Stimulated activated naive CD8-positive, alpha-beta T cell treated with anti-CD3 and anti-CD28 coated beads, Interleukin-15, Interleukin-2, amounts not matched to agents 100 ng/mL and 50 ng/mL, for 24 hours (primary cell): ENCODE measurements around the gene PDSS2.
"Not testable (repeated sequence)": the region's sequence is repeated elsewhere in the genome, so short reads cannot be mapped to it uniquely, and the experiment has no call there.

Experiments used
- H3K27ac Mint-ChIP-seq: one replicate; pipeline ENCODE4 v1.8.0; 2021; ENCODE audit warnings: mild to moderate bottlenecking, mixed read lengths
- H3K27me3 Mint-ChIP-seq: one replicate; pipeline ENCODE4 v1.8.0; 2021; ENCODE audit warnings: mixed read lengths
- H3K36me3 Mint-ChIP-seq: one replicate; pipeline ENCODE4 v1.8.0; 2021; ENCODE audit warnings: low read depth, mixed read lengths
- H3K4me1 Mint-ChIP-seq: one replicate; pipeline ENCODE4 v1.8.0; 2021; ENCODE audit warnings: low read depth, mixed read lengths
- H3K4me3 Mint-ChIP-seq: one replicate; pipeline ENCODE4 v1.8.0; 2021; ENCODE audit warnings: mild to moderate bottlenecking, mixed read lengths
- H3K9me3 Mint-ChIP-seq: one replicate; pipeline ENCODE4 v1.8.0; 2021; ENCODE audit warnings: mixed read lengths

PDSS2 gene

GRCh38 chr6:107488875-107489635, 29.7 kb upstream of the PDSS2 start:
- H3K9me3 Mint-ChIP-seq, result no peaks in the 10 kb centered on the region
- peak overlapping the region; percentile 64 for H3K27ac Mint-ChIP-seq
- H3K36me3 Mint-ChIP-seq, result no peaks in the 10 kb centered on the region
- peak overlapping the region; percentile 89 for H3K4me3 Mint-ChIP-seq
- peaks cover 46% of the 10 kb centered on the region for H3K27me3 Mint-ChIP-seq
- H3K4me1 Mint-ChIP-seq, result peaks cover 26% of the 10 kb centered on the region

- Mint-ChIP-seq H3K9me3 (no peaks in the 10 kb centered on the region), H3K4me1 (peaks cover 26% of the 10 kb centered on the region), H3K27ac (peak overlapping the region; percentile 64), H3K27me3 (peaks cover 48% of the 10 kb centered on the region), H3K36me3 (no peaks in the 10 kb centered on the region), H3K4me3 (peak overlapping the region; percentile 89)
These were observed 29.0 kb upstream of the PDSS2 start for GRCh38 chr6:107488174-107488874.

- peaks cover 65% of the 10 kb centered on the region for H3K27me3 Mint-ChIP-seq
- H3K4me3 Mint-ChIP-seq, result no peak overlapping the region
- H3K9me3 Mint-ChIP-seq, result no peaks in the 10 kb centered on the region
- H3K4me1 Mint-ChIP-seq, result peaks cover 13% of the 10 kb centered on the region
- H3K36me3 Mint-ChIP-seq, result no peaks in the 10 kb centered on the region
- H3K27ac Mint-ChIP-seq, result no peak overlapping the region
These were observed 25.8 kb upstream of the PDSS2 start for GRCh38 chr6:107485157-107485556.

GRCh38 chr6:107479089-107479690, 19.8 kb upstream of the PDSS2 start:
- Mint-ChIP-seq H3K27ac (no peak overlapping the region), H3K36me3 (no peaks in the 10 kb centered on the region), H3K27me3 (peaks cover 45% of the 10 kb centered on the region), H3K4me1 (no peaks in the 10 kb centered on the region), H3K4me3 (no peak overlapping the region), H3K9me3 (no peaks in the 10 kb centered on the region)

- not testable (repeated sequence) for H3K4me1 Mint-ChIP-seq, H3K36me3 Mint-ChIP-seq, H3K27ac Mint-ChIP-seq, H3K9me3 Mint-ChIP-seq, H3K4me3 Mint-ChIP-seq
- peaks cover 33% of the 10 kb centered on the region for H3K27me3 Mint-ChIP-seq
These were observed 16.5 kb upstream of the PDSS2 start for GRCh38 chr6:107475826-107476225.

GRCh38 chr6:107475360-107475759, 16.0 kb upstream of the PDSS2 start:
- H3K4me1 Mint-ChIP-seq, H3K36me3 Mint-ChIP-seq, H3K9me3 Mint-ChIP-seq, H3K4me3 Mint-ChIP-seq, H3K27ac Mint-ChIP-seq: not testable (repeated sequence)
- peaks cover 29% of the 10 kb centered on the region for H3K27me3 Mint-ChIP-seq

- no peaks in the 10 kb centered on the region for H3K36me3 Mint-ChIP-seq
- no peak overlapping the region for H3K4me3 Mint-ChIP-seq
- H3K9me3 Mint-ChIP-seq, result no peaks in the 10 kb centered on the region
- no peak overlapping the region for H3K27ac Mint-ChIP-seq
- H3K27me3 Mint-ChIP-seq, result peaks cover 29% of the 10 kb centered on the region
- no peaks in the 10 kb centered on the region for H3K4me1 Mint-ChIP-seq
These were observed 14.3 kb upstream of the PDSS2 start for GRCh38 chr6:107473660-107474059.

- H3K9me3 Mint-ChIP-seq, result no peaks in the 10 kb centered on the region
- no peaks in the 10 kb centered on the region for H3K4me1 Mint-ChIP-seq
- H3K4me3 Mint-ChIP-seq, result no peak overlapping the region
- no peak overlapping the region for H3K27ac Mint-ChIP-seq
- H3K36me3 Mint-ChIP-seq, result no peaks in the 10 kb centered on the region
- H3K27me3 Mint-ChIP-seq, result peaks cover 37% of the 10 kb centered on the region
These were observed 11.0 kb upstream of the PDSS2 start for GRCh38 chr6:107470364-107470763.

- Mint-ChIP-seq H3K4me1 (no peaks in the 10 kb centered on the region), H3K4me3 (no peak overlapping the region), H3K27me3 (peaks cover 19% of the 10 kb centered on the region), H3K9me3 (no peaks in the 10 kb centered on the region), H3K27ac (no peak overlapping the region), H3K36me3 (no peaks in the 10 kb centered on the region)
These were observed 6.7 kb upstream of the PDSS2 start for GRCh38 chr6:107466062-107466461.

GRCh38 chr6:107460083-107460631, 793 bp upstream of the PDSS2 start:
- H3K4me3 Mint-ChIP-seq, result peak overlapping the region; percentile 97
- no peaks in the 10 kb centered on the region for H3K36me3 Mint-ChIP-seq
- H3K27me3 Mint-ChIP-seq, result no peaks in the 10 kb centered on the region
- H3K27ac Mint-ChIP-seq, result peak overlapping the region; percentile 91
- peaks cover 29% of the 10 kb centered on the region for H3K4me1 Mint-ChIP-seq
- H3K9me3 Mint-ChIP-seq, result no peaks in the 10 kb centered on the region

- peak overlapping the region; percentile 97 for H3K4me3 Mint-ChIP-seq
- peaks cover 29% of the 10 kb centered on the region for H3K4me1 Mint-ChIP-seq
- no peaks in the 10 kb centered on the region for H3K36me3 Mint-ChIP-seq
- H3K27ac Mint-ChIP-seq, result peak overlapping the region; percentile 91
- H3K27me3 Mint-ChIP-seq, result no peaks in the 10 kb centered on the region
- no peaks in the 10 kb centered on the region for H3K9me3 Mint-ChIP-seq
These were observed 587 bp downstream of the PDSS2 start for GRCh38 chr6:107458672-107459282.

GRCh38 chr6:107448776-107449175, 10.6 kb downstream of the PDSS2 start:
- peaks cover 68% of the 10 kb centered on the region for H3K36me3 Mint-ChIP-seq

GRCh38 chr6:107447663-107448216, 11.6 kb downstream of the PDSS2 start:
- H3K9me3 Mint-ChIP-seq, result peaks cover 22% of the 10 kb centered on the region
- H3K27me3 Mint-ChIP-seq, result no peaks in the 10 kb centered on the region
- H3K4me3 Mint-ChIP-seq, result no peak overlapping the region
- peaks cover 59% of the 10 kb centered on the region for H3K36me3 Mint-ChIP-seq
- no peak overlapping the region for H3K27ac Mint-ChIP-seq
- H3K4me1 Mint-ChIP-seq, result peaks cover 5% of the 10 kb centered on the region

More at GRCh38 chr6:107448776-107449175, 10.6 kb downstream of the PDSS2 start:
- H3K4me3 Mint-ChIP-seq, result no peak overlapping the region
- H3K27ac Mint-ChIP-seq, result no peak overlapping the region
- no peaks in the 10 kb centered on the region for H3K27me3 Mint-ChIP-seq
- H3K4me1 Mint-ChIP-seq, result no peaks in the 10 kb centered on the region
- peaks cover 22% of the 10 kb centered on the region for H3K9me3 Mint-ChIP-seq

GRCh38 chr6:107444277-107444676, 15.1 kb downstream of the PDSS2 start:
- H3K27ac Mint-ChIP-seq, result no peak overlapping the region
- H3K4me1 Mint-ChIP-seq, result peaks cover 13% of the 10 kb centered on the region
- peaks cover 18% of the 10 kb centered on the region for H3K9me3 Mint-ChIP-seq
- no peaks in the 10 kb centered on the region for H3K27me3 Mint-ChIP-seq
- H3K4me3 Mint-ChIP-seq, result no peak overlapping the region
- peaks cover 39% of the 10 kb centered on the region for H3K36me3 Mint-ChIP-seq
